Fibroblast of lung (primary cell): ENCODE measurements around the gene SLC25A33.

ENCODE experiments used
- EZH2 ChIP-seq: IDR thresholded peaks from 2 replicates; pipeline ENCODE4 v1.5.1; 2012; ENCODE audit warnings: low read length, control low read depth, mild to moderate bottlenecking; ENCODE audit errors: missing control alignments
- TF ChIP-seq, protein P1 (sequence below), 2 donors: IDR thresholded peaks in 1 of 2; conservative IDR thresholded peaks in 1 of 2; 1 replicate in 1 of 2; 2 replicates in 1 of 2; pipeline ENCODE4 v1.5.1; 2011 to 2012; ENCODE audit warnings: low read length in 2 of 2, control low read depth in 1 of 2, inconsistent platforms in 1 of 2, low read depth in 1 of 2, mild to moderate bottlenecking in 1 of 2

DNA sequence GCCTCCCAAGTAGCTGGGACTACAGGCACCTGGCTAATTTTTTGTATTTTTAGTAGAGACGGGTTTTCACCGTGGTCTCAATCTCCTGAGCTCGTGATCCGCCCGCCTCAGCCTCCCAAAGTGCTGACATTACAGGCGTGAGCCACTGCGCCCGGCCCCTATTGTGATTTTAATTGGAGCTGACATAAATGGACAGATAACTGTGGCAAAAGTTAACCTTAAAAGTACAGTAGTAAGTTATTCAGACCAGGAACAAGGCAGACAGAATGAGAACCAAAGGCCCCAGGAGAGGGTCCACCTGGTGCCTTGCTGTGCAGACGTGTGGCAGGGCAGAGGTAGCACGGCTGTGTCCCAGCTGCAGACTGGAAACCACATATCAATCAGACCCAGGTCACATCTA is 60.5 kb downstream of the SLC25A33 start:
- TF ChIP-seq, protein P1, sequence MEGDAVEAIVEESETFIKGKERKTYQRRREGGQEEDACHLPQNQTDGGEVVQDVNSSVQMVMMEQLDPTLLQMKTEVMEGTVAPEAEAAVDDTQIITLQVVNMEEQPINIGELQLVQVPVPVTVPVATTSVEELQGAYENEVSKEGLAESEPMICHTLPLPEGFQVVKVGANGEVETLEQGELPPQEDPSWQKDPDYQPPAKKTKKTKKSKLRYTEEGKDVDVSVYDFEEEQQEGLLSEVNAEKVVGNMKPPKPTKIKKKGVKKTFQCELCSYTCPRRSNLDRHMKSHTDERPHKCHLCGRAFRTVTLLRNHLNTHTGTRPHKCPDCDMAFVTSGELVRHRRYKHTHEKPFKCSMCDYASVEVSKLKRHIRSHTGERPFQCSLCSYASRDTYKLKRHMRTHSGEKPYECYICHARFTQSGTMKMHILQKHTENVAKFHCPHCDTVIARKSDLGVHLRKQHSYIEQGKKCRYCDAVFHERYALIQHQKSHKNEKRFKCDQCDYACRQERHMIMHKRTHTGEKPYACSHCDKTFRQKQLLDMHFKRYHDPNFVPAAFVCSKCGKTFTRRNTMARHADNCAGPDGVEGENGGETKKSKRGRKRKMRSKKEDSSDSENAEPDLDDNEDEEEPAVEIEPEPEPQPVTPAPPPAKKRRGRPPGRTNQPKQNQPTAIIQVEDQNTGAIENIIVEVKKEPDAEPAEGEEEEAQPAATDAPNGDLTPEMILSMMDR (conservative IDR thresholded peaks at IDR 0.05 in 1 of 2, IDR thresholded peaks at IDR 0.05 in 1 of 2; ENCODE audit: low read depth in 1 of 2, low read length in 2 of 2), result no peak
- TF ChIP-seq EZH2, result no peak
